Neural crest cell (in vitro differentiated cells): ENCODE data around the gene FAM3A. TPM values are rescaled to one million over a fixed set of nuclear protein-coding genes. Genes with fewer than 3 reads are reported as not detected.

ENCODE experiments used
- DNase-seq: peaks from one replicate; pipeline ENCODE4 v3.0.0; 2021; ENCODE audit warnings: low read depth, mixed read lengths, low spot score
- H3K27ac Mint-ChIP-seq: one replicate; pipeline ENCODE4 v1.8.0; 2021; ENCODE audit warnings: mild to moderate bottlenecking, mixed read lengths; ENCODE audit not compliant: unreplicated experiment
- H3K27me3 Mint-ChIP-seq: 2 replicates; pipeline ENCODE4 v1.8.0; 2021; ENCODE audit warnings: low read depth, mild to moderate bottlenecking, mixed read lengths
- H3K36me3 Mint-ChIP-seq: 2 replicates; pipeline ENCODE4 v1.8.0; 2021; ENCODE audit warnings: low read depth, mild to moderate bottlenecking, mixed read lengths
- H3K4me1 Mint-ChIP-seq: 2 replicates; pipeline ENCODE4 v1.8.0; 2021; ENCODE audit warnings: mixed read lengths
- H3K4me3 Mint-ChIP-seq: one replicate; pipeline ENCODE4 v1.8.0; 2021; ENCODE audit warnings: mild to moderate bottlenecking, mixed read lengths
- H3K9me3 Mint-ChIP-seq: 2 replicates; pipeline ENCODE4 v1.8.0; 2021; ENCODE audit warnings: mixed read lengths
- CTCF ChIP-seq: fragments of 200-600 bp; sonication (generic); conservative IDR thresholded peaks from 2 replicates; pipeline ENCODE4 v1.5.0; 2021; ENCODE audit warnings: antibody characterized with exemption, mild to moderate bottlenecking
- total RNA-seq: library from RNA; stranded (reverse); gene quantifications from 2 replicates; pipeline ENCODE4 v1.2.1, GENCODE V29; 2021

Gene FAM3A
- total RNA-seq, 1 donor from 2014 or later: 25.8 TPM

- Mint-ChIP-seq H3K27me3 (no peaks in the 10 kb centered on the region), H3K27ac (no peak overlapping the region), H3K36me3 (peaks cover 3% of the 10 kb centered on the region), H3K4me3 (no peak overlapping the region), H3K9me3 (no peaks in the 10 kb centered on the region), H3K4me1 (no peaks in the 10 kb centered on the region)
- DNase-seq: no peak
- no peak for TF ChIP-seq CTCF
Observed at GRCh38 chrX:154473683-154474082, 42.3 kb downstream of the FAM3A start.

- Mint-ChIP-seq H3K27ac (no peak overlapping the region), H3K36me3 (peaks cover 3% of the 10 kb centered on the region), H3K9me3 (no peaks in the 10 kb centered on the region), H3K4me1 (no peaks in the 10 kb centered on the region), H3K27me3 (no peaks in the 10 kb centered on the region), H3K4me3 (no peak overlapping the region)
- DNase-seq: no peak
- no peak for TF ChIP-seq CTCF
Observed at GRCh38 chrX:154472685-154473632, 43.1 kb downstream of the FAM3A start.

GRCh38 chrX:154471839-154472684 is 44.0 kb downstream of the FAM3A start:
- Mint-ChIP-seq H3K27me3 (no peaks in the 10 kb centered on the region), H3K9me3 (no peaks in the 10 kb centered on the region), H3K4me3 (no peak overlapping the region)

DNA sequence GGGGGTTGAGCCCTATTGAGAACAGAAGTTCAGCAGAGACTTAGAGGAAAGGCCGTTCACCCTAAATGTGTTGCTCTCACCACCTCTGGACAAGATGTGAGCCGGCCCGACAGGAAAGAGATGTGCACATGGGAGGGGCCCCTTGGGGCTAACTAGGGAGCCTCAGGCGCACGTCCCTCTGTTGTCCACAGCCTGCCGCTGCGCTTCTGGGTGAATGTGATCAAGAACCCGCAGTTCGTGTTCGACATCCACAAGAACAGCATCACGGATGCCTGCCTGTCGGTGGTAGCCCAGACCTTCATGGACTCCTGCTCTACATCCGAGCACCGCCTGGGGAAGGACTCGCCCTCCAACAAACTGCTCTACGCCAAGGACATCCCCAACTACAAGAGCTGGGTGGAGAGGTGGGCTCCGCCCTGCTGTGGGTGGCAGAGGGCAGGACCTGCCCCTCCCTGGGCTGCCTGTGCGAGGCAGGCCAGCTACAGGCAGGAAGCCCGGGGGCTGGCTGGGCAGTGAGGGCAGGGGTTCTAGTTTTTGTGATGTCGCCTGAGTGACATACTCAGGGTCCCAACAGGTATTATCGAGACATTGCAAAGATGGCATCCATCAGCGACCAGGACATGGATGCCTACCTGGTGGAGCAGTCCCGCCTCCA is 45.0 kb downstream of the FAM3A start:
- DNase-seq: no peak
- H3K4me1 Mint-ChIP-seq: no peaks in the 10 kb centered on the region
- no peak for TF ChIP-seq CTCF
- no peaks in the 10 kb centered on the region for H3K9me3 Mint-ChIP-seq
- no peaks in the 10 kb centered on the region for H3K27me3 Mint-ChIP-seq
- H3K36me3 Mint-ChIP-seq: peaks cover 3% of the 10 kb centered on the region
- no peak overlapping the region for H3K4me3 Mint-ChIP-seq
- no peak overlapping the region for H3K27ac Mint-ChIP-seq

More at GRCh38 chrX:154471839-154472684, 44.0 kb downstream of the FAM3A start:
- Mint-ChIP-seq H3K36me3 (peaks cover 3% of the 10 kb centered on the region), H3K27ac (no peak overlapping the region), H3K4me1 (no peaks in the 10 kb centered on the region)
- TF ChIP-seq CTCF: no peak
- DNase-seq: no peak

DNA sequence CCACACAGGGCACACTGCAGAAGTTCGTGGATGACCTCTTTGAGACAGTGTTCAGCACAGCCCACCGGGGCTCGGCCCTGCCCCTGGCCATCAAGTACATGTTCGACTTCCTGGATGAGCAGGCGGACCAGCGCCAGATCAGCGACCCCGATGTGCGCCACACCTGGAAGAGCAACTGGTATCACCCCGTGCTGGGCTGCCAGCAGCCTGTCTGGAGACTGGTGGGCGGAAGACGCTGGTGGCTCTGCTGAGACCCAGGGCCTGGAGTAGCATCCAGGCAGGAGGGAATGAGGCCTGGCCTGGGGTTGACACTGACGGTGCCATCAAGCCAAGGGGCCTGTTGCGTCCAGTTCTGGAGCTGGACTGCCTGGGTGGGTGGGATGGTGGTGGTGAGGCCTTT is 45.6 kb downstream of the FAM3A start:
- TF ChIP-seq CTCF: no peak
- DNase-seq: no peak
- Mint-ChIP-seq H3K4me1 (no peaks in the 10 kb centered on the region), H3K36me3 (peaks cover 3% of the 10 kb centered on the region), H3K4me3 (no peak overlapping the region), H3K27ac (no peak overlapping the region), H3K27me3 (no peaks in the 10 kb centered on the region), H3K9me3 (no peaks in the 10 kb centered on the region)
